HepG2 (cell line): ENCODE data around the gene COX4I1. TPM values are rescaled to one million over a fixed set of nuclear protein-coding genes. Genes with fewer than 3 reads are reported as not detected.

Source experiments
- ATF7 ChIP-seq, 2 experiments: fragments of 450-650 bp in 1 of 2; sonication (generic) in 1 of 2; formaldehyde crosslinking in 1 of 2; IDR thresholded peaks; 2 replicates each; pipeline versions ENCODE4 v1.4.0 to v1.6.1; 2016 to 2020; ENCODE audit warnings: antibody characterized with exemption in 1 of 2, mild to moderate bottlenecking in 1 of 2, missing genetic modification reagents in 1 of 2
- JDP2 ChIP-seq: sonication (generic); formaldehyde crosslinking; IDR thresholded peaks from 2 replicates; pipeline ENCODE4 v1.8.1; 2022; ENCODE audit warnings: missing genetic modification reagents, borderline replicate concordance
- KMT2B ChIP-seq: IDR thresholded peaks from 2 replicates; pipeline ENCODE4 v1.6.1; 2016; ENCODE audit warnings: missing genetic modification reagents, missing compliant biosample characterization
- SCMH1 ChIP-seq: sonication (generic); formaldehyde crosslinking; IDR thresholded peaks from 2 replicates; pipeline ENCODE4 v1.9.0; 2021; ENCODE audit warnings: missing genetic modification reagents, mild to moderate bottlenecking, borderline replicate concordance
- SETDB1 ChIP-seq: sonication (generic); formaldehyde crosslinking; IDR thresholded peaks from 2 replicates; pipeline ENCODE4 v1.5.1; 2020; ENCODE audit warnings: missing genetic modification reagents, mild to moderate bottlenecking, borderline replicate concordance
- SNAPC4 ChIP-seq: sonication (generic); formaldehyde crosslinking; IDR thresholded peaks from 2 replicates; pipeline ENCODE4 v1.4.0; 2020; ENCODE audit warnings: mild to moderate bottlenecking, missing genetic modification reagents
- ZFP82 ChIP-seq: sonication (generic); formaldehyde crosslinking; IDR thresholded peaks from 2 replicates; pipeline ENCODE4 v1.5.1; 2020; ENCODE audit warnings: mild to moderate bottlenecking, missing genetic modification reagents, borderline replicate concordance
- ZNF34 ChIP-seq: sonication (generic); formaldehyde crosslinking; IDR thresholded peaks from 2 replicates; pipeline ENCODE4 v1.4.0; 2020; ENCODE audit warnings: mild to moderate bottlenecking, missing genetic modification reagents, borderline replicate concordance
- ZNF549 ChIP-seq: sonication (generic); formaldehyde crosslinking; IDR thresholded peaks from 2 replicates; pipeline ENCODE4 v1.5.0; 2020; ENCODE audit warnings: missing genetic modification reagents
- ZNF576 ChIP-seq: sonication (generic); formaldehyde crosslinking; IDR thresholded peaks from 2 replicates; pipeline ENCODE4 v1.4.0; 2020; ENCODE audit warnings: mild to moderate bottlenecking, missing genetic modification reagents
- ZNF768 ChIP-seq: sonication (generic); formaldehyde crosslinking; IDR thresholded peaks from 2 replicates; pipeline ENCODE4 v1.4.0; 2020; ENCODE audit warnings: missing genetic modification reagents
- ZNF773 ChIP-seq: sonication (generic); formaldehyde crosslinking; IDR thresholded peaks from 2 replicates; pipeline ENCODE4 v1.4.0; 2020; ENCODE audit warnings: missing genetic modification reagents, borderline replicate concordance
- polyA plus RNA-seq, 8 experiments: library from polyadenylated mRNA; depleted of rRNA in 3 of 8; stranded (reverse) in 7 of 8; unstranded in 1 of 8; fragments of >200 nt; fragmentation: Illumina TruSeq in 4 of 8; extraction: Trizol in 4 of 8; gene quantifications; 2 replicates each; pipeline versions ENCODE4 v1.2.1 to v1.2.3, GENCODE V29; 2011 to 2016; ENCODE audit warnings: low read depth in 4 of 8, missing spikeins in 1 of 8, mixed read lengths in 1 of 8; ENCODE audit not compliant: insufficient read depth in 1 of 8
- total RNA-seq, 5 experiments: library from RNA; depleted of rRNA; stranded (reverse); fragments of >200 nt; fragmentation: Illumina TruSeq; extraction: Trizol; gene quantifications; 2 replicates each; pipeline ENCODE4 v1.2.3, GENCODE V29; 2016; ENCODE audit warnings: low read depth in 1 of 5
- TF ChIP-seq, protein P1 (sequence below): sonication (generic); formaldehyde crosslinking; IDR thresholded peaks from 2 replicates; pipeline ENCODE4 v1.4.0; 2020; ENCODE audit warnings: low read depth, mild to moderate bottlenecking, missing genetic modification reagents
- TF ChIP-seq, protein P2 (sequence below): sonication (generic); formaldehyde crosslinking; IDR thresholded peaks from 2 replicates; pipeline ENCODE4 v1.4.0; 2020; ENCODE audit warnings: low read depth, mild to moderate bottlenecking, missing genetic modification reagents
- TF ChIP-seq, protein P3 (sequence below): sonication (generic); formaldehyde crosslinking; IDR thresholded peaks from 2 replicates; pipeline ENCODE4 v1.4.0; 2020; ENCODE audit warnings: missing genetic modification reagents, borderline replicate concordance

Gene COX4I1
- total and polyA plus RNA-seq, 2 of the 13 experiments (the other 11 are each of a cell fraction or from before 2014, with no cell fraction given): 658 to 902 TPM

- TF ChIP-seq ZNF576 (CRISPR knock-in tag) (peak; percentile 67; the same call in 1 of the 2 replicates), SETDB1 (CRISPR knock-in tag) (no peak), ZNF34 (0 out of 2 replicates have a peak, but pooled peaks have one; percentile 28), ZNF768 (no peak; the same call in 1 of the 2 replicates), ATF7 (IDR thresholded peaks at IDR 0.05) (peak; percentile 88), ATF7 (CRISPR knock-in tag; IDR thresholded peaks at IDR 0.05) (0 out of 2 replicates have a peak, but pooled peaks have one; percentile 60), ZFP82 (CRISPR knock-in tag) (peak; percentile 87), JDP2 (CRISPR knock-in tag) (no peak), ZNF773 (CRISPR knock-in tag) (peak; percentile 72; the same call in 1 of the 2 replicates), KMT2B (CRISPR knock-in tag) (peak; percentile 93), SNAPC4 (CRISPR knock-in tag) (no peak; the same call in 1 of the 2 replicates), SCMH1 (CRISPR knock-in tag) (no peak), ZNF549 (CRISPR knock-in tag) (0 out of 2 replicates have a peak, but pooled peaks have one; percentile 11)
- TF ChIP-seq, protein P1, sequence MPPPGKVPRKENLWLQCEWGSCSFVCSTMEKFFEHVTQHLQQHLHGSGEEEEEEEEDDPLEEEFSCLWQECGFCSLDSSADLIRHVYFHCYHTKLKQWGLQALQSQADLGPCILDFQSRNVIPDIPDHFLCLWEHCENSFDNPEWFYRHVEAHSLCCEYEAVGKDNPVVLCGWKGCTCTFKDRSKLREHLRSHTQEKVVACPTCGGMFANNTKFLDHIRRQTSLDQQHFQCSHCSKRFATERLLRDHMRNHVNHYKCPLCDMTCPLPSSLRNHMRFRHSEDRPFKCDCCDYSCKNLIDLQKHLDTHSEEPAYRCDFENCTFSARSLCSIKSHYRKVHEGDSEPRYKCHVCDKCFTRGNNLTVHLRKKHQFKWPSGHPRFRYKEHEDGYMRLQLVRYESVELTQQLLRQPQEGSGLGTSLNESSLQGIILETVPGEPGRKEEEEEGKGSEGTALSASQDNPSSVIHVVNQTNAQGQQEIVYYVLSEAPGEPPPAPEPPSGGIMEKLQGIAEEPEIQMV (CRISPR knock-in tag): peak; percentile 80; the same call in 1 of the 2 replicates
- TF ChIP-seq, protein P2, sequence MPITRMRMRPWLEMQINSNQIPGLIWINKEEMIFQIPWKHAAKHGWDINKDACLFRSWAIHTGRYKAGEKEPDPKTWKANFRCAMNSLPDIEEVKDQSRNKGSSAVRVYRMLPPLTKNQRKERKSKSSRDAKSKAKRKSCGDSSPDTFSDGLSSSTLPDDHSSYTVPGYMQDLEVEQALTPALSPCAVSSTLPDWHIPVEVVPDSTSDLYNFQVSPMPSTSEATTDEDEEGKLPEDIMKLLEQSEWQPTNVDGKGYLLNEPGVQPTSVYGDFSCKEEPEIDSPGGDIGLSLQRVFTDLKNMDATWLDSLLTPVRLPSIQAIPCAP (CRISPR knock-in tag): no peak
- TF ChIP-seq, protein P3, sequence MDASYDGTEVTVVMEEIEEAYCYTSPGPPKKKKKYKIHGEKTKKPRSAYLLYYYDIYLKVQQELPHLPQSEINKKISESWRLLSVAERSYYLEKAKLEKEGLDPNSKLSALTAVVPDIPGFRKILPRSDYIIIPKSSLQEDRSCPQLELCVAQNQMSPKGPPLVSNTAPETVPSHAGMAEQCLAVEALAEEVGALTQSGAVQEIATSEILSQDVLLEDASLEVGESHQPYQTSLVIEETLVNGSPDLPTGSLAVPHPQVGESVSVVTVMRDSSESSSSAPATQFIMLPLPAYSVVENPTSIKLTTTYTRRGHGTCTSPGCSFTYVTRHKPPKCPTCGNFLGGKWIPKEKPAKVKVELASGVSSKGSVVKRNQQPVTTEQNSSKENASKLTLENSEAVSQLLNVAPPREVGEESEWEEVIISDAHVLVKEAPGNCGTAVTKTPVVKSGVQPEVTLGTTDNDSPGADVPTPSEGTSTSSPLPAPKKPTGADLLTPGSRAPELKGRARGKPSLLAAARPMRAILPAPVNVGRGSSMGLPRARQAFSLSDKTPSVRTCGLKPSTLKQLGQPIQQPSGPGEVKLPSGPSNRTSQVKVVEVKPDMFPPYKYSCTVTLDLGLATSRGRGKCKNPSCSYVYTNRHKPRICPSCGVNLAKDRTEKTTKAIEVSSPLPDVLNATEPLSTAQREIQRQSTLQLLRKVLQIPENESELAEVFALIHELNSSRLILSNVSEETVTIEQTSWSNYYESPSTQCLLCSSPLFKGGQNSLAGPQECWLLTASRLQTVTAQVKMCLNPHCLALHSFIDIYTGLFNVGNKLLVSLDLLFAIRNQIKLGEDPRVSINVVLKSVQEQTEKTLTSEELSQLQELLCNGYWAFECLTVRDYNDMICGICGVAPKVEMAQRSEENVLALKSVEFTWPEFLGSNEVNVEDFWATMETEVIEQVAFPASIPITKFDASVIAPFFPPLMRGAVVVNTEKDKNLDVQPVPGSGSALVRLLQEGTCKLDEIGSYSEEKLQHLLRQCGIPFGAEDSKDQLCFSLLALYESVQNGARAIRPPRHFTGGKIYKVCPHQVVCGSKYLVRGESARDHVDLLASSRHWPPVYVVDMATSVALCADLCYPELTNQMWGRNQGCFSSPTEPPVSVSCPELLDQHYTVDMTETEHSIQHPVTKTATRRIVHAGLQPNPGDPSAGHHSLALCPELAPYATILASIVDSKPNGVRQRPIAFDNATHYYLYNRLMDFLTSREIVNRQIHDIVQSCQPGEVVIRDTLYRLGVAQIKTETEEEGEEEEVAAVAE (CRISPR knock-in tag): peak; percentile 49; the same call in 1 of the 2 replicates
Measured at GRCh38 chr16:85799497-85800320, at the start of gene COX4I1, which contains the start of gene EMC8 (continued).
